Esophagus (tissue), 2 donors: ENCODE results near the gene CD36. TPM values are rescaled to one million over a fixed set of nuclear protein-coding genes. Genes with fewer than 3 reads are reported as not detected.

Source experiments
- H3K27ac ChIP-seq, 2 donors: one replicate each; pipeline ENCODE4 v1.5.1; 2013; ENCODE audit warnings: low read depth in 2 of 2, mild to moderate bottlenecking in 2 of 2, inconsistent platforms in 1 of 2, low read length in 1 of 2, moderate library complexity in 1 of 2
- H3K27me3 ChIP-seq, 2 donors: one replicate each; pipeline ENCODE4 v1.6.1; 2013; ENCODE audit warnings: low read length in 2 of 2, control low read depth in 1 of 2, mild to moderate bottlenecking in 1 of 2; ENCODE audit not compliant: insufficient read depth in 2 of 2, control insufficient read depth in 1 of 2
- H3K36me3 ChIP-seq, 2 donors: one replicate each; pipeline ENCODE4 v1.6.1; 2013; ENCODE audit warnings: low read length in 1 of 2; ENCODE audit not compliant: control insufficient read depth in 2 of 2, insufficient read depth in 2 of 2
- H3K4me1 ChIP-seq, 2 donors: one replicate each; pipeline ENCODE4 v1.6.1; 2013; ENCODE audit warnings: low read length in 1 of 2; ENCODE audit not compliant: control insufficient read depth in 2 of 2, insufficient read depth in 2 of 2
- H3K4me3 ChIP-seq, 2 donors: one replicate each; pipeline ENCODE4 v1.5.1; 2013; ENCODE audit warnings: low read length in 2 of 2, mild to moderate bottlenecking in 2 of 2, low read depth in 1 of 2, moderate library complexity in 1 of 2
- H3K9me3 ChIP-seq, 2 donors: one replicate each; pipeline ENCODE4 v1.6.1; 2013; ENCODE audit warnings: mild to moderate bottlenecking in 2 of 2, low read depth in 1 of 2, low read length in 1 of 2, moderate library complexity in 1 of 2; ENCODE audit not compliant: control insufficient read depth in 2 of 2, insufficient read depth in 1 of 2
- WGBS, 2 donors: extraction: QIAGEN DNeasy Blood & Tissue Kit; methylation state at CpG; one replicate each; pipeline ENCODE4 v1.1.7; 2013; 5-methylcytosine and 5-hydroxymethylcytosine counted together
- polyA plus RNA-seq, 2 donors: library from polyadenylated mRNA; stranded (reverse); fragments of 200-250 nt; gene quantifications; one replicate each; pipeline ENCODE4 v1.2.3, GENCODE V29; 2013
- donor health status: healthy with polysubstance abuse.
- donor health status: Bipolar disorder and iron deficiency.

CD36 gene
- polyA plus RNA-seq, 2 donors = 2.6 to 3.6 TPM

GRCh38 chr7:80725181-80725611 lies 86.8 kb downstream of the CD36 start:
- Histone ChIP-seq H3K4me1 (no peaks in the 10 kb centered on the region), H3K27ac (no peak overlapping the region), H3K9me3 (no peaks in the 10 kb centered on the region), H3K4me3 (no peak overlapping the region), H3K36me3 (no peaks in the 10 kb centered on the region), H3K27me3 (no peaks in the 10 kb centered on the region)
- WGBS, 2 donors = 62 to 71% methylated on average over 4 of the region's 4 CpGs

Other genes with a start within 250 kb of the CD36 start
- gene GNAT3, start 126.6 kb upstream of the CD36 start, polyA plus RNA-seq = not detected